ENCODE results near the gene MAGEA9.
A peak's percentile ranks its signal among the peaks of the same experiment; 100 is the strongest.
"Not testable (repeated sequence)": the region's sequence is repeated elsewhere in the genome, so short reads cannot be mapped to it uniquely, and the experiment has no call there.

Gene MAGEA9

DNA sequence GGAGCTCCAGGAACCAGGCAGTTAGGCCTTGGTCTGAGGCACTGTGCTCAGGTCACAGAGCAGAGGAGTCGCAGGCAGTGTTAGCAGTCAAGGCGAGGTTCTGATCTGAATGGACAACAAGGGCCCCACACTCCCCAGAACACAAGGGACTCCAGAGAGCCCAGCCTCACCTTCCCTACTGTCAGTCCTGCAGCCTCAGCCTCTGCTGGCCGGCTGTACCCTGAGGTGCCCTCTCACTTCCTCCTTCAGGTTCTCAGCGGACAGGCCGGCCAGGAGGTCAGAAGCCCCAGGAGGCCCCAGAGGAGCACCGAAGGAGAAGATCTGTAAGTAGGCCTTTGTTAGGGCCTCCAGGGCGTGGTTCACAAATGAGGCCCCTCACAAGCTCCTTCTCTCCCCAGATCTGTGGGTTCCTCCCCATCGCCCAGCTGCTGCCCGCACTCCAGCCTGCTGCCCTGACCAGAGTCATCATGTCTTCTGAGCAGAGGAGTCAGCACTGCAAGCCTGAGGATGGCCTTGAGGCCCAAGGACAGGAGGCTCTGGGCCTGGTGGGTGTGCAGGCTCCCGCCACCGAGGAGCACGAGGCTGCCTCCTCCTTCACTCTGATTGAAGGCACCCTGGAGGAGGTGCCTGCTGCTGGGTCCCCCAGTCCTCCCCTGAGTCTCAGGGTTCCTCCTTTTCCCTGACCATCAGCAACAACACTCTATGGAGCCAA, 26.2 kb downstream of the MAGEA9 start:
- DNase-seq (ENCODE audit: low spot score) = no peak

DNA sequence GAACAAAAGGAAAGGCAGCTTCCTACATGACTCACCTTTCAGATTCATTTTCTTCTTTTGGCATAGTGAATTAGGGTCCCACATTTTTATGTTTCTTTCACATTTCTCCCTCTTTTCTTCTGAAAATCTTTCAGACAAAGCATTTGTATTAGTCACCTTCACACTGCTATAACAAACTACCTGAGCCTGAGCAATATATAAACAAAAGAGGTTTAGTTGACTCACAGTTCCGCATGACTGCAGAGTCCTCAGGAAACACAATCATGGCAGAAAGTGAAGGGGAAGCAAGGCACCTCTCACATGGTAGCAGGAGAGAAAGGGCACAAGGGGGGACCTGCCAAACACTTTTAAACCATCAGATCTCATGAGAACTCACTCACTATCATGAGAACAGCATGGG, 36.9 kb downstream of the MAGEA9 start:
- DNase-seq (ENCODE audit: low spot score) = no peak

DNA sequence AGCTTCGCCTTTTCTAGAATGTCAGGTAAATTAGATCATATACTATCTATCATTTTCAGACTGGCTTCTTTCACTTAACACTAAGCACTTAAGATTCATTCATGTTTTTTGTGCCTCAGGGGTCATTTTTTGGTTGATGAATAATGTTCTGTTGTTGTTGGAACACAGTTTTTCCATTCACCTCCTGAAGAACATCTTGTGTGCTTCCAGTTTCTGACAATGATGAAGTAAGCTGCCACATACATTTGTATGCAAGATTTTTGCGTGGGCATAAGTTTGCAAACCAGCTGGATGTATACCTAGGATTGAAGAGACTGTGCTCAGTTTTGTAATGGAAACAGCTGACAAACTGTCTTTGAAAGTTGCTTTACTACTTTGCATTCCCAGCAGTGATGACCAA, 37.6 kb downstream of the MAGEA9 start:
- DNase-seq (ENCODE audit: low spot score) = no peak

- peak; percentile 21 for DNase-seq (ENCODE audit: low spot score)
These were observed 43.7 kb downstream of the MAGEA9 start for GRCh38 chrX:149825424-149825823.

DNA sequence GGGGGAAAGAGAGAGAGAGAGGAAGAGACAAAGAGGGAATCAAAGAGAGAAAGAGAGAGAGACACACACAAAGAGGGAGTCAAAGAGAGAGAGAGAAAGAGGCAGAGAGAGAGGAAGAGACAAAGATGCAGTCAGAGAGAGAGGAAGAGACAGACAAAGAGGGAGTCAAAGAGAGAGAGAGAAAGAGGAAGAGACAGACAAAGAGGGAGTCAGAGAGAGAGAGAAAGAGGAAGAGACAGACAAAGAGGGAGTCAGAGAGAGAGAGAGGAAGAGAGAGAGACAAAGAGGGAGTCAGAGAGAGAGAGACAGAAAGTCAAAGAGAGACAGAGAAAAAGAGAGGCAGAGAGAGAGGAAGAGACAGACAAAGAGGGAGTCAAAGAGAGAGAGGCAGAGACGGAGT, 45.5 kb downstream of the MAGEA9 start:
- no peak for DNase-seq (ENCODE audit: low spot score)

GRCh38 chrX:149829751-149830191, 48.0 kb downstream of the MAGEA9 start:
- no peak for DNase-seq (ENCODE audit: low spot score)

- no peak for DNase-seq (ENCODE audit: low spot score)
These were observed 48.6 kb downstream of the MAGEA9 start for GRCh38 chrX:149830192-149830873.

DNA sequence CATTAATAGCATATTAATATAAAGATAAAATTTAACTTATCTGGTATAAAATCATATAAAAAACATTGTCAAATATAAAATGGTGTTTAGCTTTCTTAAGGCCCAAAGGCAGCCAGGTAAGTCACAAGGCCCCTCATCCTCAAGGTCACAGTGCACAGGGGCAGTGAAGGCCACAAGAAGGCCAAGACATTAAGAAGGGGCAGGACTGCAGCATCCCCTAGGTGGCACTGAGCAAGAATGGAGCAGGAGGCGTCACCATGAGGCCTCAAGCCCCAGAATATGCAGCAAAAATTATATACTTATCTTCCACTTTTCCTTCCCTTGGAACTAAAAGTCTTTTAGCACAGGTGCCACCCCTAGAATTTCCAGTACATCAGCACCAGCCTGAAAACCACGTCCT, 49.7 kb downstream of the MAGEA9 start:
- DNase-seq (ENCODE audit: low spot score) = peak; percentile 6

DNA sequence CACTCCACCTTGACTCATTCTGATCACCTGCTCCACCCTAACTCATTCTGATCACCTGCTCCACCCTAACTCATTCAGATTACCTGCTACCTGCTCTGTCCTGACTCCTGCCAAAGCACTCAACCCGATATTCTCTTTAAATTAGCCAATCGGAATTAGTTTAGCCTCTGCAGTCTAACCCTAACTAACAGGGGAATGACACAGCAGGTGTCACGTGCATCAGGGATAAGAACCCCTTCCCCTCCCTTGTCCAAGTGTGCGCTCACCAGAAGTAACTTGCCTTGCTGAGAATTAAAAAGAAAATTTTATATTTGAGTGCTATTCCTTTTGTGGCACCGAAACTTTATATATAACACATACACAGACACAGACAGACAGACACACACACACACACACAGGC, 55.0 kb downstream of the MAGEA9 start:
- not testable (repeated sequence) for DNase-seq (ENCODE audit: low spot score)

DNA sequence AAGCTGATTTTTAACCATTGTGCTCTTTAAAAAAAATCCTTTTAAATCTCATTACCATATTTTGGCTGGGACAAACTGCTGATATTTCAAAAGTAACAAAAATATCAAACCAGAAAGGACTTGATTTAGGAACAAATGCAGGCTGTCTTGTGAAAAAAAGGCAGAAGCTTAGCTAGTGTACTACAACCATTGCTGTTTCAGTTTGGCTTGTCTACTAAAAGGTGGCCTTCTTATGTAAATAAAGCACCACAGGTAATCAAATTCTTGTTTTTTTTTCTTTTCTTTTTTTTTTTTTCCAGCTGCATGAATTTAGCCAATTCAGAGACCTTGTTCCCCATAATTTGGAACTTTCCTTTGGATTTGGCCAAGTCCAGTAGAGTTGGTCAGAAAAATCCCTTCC, 55.4 kb downstream of the MAGEA9 start:
- DNase-seq (ENCODE audit: low spot score) = no peak

All from RKO (cell line).